ENCODE results near the gene ADCK1.

GRCh38 chr14:77892381-77892871 lies 92.5 kb downstream of the ADCK1 start:
- TF ChIP-seq POLR2A (IDR thresholded peaks at IDR 0.05; ENCODE audit: low read depth, low read length) (no peak), TAF1 (IDR thresholded peaks at IDR 0.05; ENCODE audit: borderline replicate concordance, low read depth, low read length) (no peak), POLR2AphosphoS5 (IDR thresholded peaks at IDR 0.05; ENCODE audit: low read depth, low read length) (no peak)

Data from GM12892 (cell line).